Dedifferentiated amniotic fluid mesenchymal stem cell (primary cell): ENCODE data around the gene LRMDA.

Source experiments
- DNase-seq: peaks from one replicate; pipeline ENCODE4 v3.0.0-alpha.2; 2016; ENCODE audit errors: extremely low spot score

Gene LRMDA

GRCh38 chr10:75994357-75995040 lies 563.1 kb downstream of the LRMDA start:
- DNase-seq, result no peak

GRCh38 chr10:75995041-75995430 lies 563.6 kb downstream of the LRMDA start:
- no peak for DNase-seq

- DNase-seq, result no peak
Measured at GRCh38 chr10:75995720-75996119, 564.3 kb downstream of the LRMDA start.

DNA sequence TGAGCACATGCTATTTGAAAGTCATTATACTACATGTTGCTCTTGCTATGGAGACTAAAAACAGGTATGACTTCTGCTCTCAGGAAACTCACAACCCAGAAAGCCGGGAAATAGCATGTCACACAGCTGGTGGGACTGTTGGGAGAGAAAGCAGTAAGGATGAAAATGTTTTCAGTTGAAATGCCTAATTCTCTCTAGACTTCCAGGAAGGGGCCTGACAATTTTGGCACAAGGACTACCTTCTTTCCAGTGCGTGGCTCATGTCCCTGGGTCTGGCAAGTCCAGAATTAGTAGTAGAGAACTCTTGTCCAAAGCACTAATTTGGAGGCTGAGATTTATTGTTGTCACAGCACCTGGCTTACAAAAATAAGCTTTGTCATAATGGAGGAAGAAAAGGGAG lies 567.6 kb downstream of the LRMDA start:
- DNase-seq, result no peak

DNA sequence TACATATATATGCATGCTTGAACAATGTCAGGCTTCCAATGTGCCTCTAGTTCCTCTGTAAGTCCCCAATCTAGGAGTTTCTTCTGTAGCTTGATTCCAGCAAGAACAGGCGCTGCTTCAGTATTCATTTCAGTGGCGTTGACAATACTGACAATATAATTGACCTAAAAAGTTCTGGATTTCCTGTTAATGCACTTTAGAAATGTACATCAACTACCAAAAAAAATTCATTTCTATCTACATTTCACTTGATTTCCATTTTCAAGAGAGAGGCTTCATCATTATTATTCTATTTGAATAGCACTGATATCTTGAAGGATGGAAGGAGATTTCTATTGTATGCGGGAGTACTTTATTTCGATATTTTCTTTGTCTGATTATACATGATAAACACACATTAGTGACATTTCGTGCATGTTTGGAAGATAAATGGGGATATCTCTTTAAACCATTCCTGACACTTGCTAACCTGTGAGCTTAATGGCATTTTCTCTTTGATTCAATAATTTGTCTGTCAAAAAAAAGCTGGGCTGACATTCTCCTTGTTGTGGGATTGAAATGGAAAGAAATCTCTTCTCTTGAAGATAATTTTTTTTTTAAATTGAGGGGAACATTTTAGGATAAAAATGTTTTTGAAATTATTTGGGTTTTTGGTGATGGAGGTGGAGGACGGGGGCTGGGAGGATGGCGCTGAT lies 568.2 kb downstream of the LRMDA start:
- DNase-seq, result no peak

GRCh38 chr10:76000550-76000949 lies 569.1 kb downstream of the LRMDA start:
- no peak for DNase-seq

- DNase-seq, result no peak
Measured at GRCh38 chr10:76001019-76001418, 569.6 kb downstream of the LRMDA start.

DNA sequence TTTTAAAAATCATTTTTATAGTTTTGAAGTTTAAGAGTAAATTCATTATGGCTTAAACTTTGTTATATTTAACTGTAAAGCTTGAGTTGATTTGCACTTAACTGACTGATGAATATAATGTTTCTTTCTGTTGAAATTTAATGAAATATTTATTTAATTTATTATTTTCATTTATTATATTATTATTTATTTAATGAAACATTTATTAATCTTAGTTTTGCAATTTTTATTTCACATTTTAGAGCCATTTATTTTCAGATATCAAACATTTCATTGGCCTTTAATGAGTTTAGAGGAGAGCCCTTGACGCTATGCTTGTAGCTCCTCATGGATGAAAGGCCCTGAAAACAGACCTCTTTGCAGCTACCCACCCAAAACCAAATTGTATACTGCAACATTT lies 570.0 kb downstream of the LRMDA start:
- no peak for DNase-seq

DNA sequence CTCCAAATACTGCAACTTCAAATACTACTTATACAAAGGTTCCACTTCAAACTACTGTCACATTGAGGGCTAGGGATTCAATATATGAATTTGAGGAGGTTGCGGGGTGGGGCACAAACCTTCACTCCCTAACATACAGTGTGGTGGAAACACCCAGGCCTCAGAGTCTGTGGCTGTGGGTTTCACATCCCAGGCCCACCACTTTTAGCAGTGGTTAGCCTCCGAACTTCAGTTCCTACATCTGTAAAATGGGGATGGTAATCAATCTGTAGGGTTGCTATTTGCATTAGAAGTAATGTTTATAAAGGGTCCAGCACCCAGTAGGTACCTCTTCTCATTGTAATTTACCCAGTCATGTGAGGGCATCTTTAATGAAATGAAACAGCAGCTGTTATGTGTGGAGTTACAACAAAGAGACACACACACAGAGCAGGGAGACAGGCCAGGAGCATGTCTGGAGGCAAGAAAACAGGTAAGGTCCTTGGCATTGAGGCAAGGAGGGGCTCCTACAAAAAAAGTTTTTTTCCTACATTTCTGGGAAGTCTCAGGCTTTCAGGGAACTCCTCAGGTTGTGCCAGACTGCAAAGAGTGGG lies 570.9 kb downstream of the LRMDA start:
- no peak for DNase-seq

- no peak for DNase-seq
Measured at GRCh38 chr10:76007667-76008181, 576.3 kb downstream of the LRMDA start.

- DNase-seq, result no peak
Measured at GRCh38 chr10:76009531-76009930, 578.1 kb downstream of the LRMDA start.

DNA sequence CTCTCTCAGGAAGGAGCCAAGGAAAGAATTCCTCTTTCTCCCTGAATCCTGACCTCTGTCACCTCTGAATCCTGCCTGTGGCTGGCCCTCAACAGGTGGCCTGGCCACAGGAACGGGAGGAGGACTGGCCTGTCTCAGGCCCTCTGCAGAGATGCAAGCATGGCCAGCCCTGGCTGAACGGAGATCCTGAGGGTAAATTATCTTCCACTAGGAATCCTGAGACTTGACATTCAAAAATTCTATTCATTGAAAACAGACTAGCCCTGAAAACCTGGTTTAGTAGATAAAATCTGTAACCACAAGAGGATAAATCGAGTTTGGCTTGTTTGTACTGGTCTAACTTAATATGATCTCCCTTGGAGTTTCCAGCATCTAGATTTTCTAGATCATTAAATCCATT lies 579.3 kb downstream of the LRMDA start:
- no peak for DNase-seq

DNA sequence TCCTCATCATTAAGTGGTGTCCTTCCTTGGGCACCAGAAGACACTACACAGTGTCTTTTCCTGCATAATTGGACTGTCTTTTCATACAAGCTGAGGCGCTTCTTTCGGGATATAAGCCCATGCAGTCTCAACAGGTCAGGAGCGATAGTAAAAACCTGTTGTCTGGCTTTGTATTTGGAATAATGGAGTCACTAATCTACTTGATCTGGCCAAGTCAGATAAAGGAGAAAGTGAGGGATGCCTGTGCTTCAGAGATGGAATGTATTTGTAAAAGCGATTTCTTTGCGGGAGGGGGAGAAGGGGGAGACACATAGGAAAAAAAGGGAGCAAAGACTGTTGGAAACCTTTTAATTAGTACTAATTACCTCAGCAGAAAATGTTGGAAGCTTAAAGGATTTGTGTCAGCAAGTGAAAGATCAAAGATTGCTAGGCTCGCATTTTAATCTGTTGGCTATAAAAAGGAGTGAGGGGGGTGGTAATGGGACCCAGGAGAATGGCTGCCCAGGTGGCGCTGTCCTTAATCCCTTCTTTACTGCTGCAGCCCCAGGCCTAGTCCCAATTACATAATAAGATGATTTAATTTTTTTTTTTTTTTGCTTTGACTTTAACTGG lies 581.4 kb downstream of the LRMDA start:
- no peak for DNase-seq

- no peak for DNase-seq
Measured at GRCh38 chr10:76015245-76015644, 583.8 kb downstream of the LRMDA start.

DNA sequence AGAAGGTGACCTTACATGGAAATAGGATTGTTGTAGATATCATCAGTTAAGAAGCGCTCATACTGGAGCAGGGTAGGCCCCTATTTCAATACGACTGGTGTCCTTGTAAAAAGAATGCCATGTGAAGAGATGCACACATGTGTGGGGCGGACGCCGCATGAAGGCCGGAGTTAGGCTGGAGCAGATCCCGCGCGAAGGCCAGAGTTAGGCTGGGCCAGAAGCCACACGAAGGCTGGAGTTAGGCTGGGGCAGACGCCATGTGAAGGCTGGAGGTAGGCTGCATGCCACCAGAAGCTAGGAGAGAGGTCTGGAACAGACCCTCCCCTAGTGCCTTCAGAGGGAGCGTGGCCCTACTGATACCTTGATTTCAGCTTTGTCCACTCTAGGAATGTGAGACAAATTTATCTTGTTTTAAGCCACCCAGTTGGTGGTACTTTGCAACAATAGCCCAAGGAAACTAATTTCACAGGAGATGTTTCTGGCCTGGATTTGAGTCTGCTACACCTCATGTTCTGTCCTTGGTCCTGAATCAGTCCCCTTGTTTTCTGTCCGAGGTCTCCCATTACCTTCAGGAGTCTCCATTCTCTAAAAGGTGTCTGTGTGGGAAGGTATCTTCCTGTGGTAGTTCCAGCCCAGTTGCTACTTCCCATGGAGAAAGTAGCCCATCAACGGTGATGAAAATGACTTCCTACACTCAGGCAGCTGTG lies 585.8 kb downstream of the LRMDA start:
- no peak for DNase-seq

- no peak for DNase-seq
Measured at GRCh38 chr10:76017733-76018433, 586.5 kb downstream of the LRMDA start.

DNA sequence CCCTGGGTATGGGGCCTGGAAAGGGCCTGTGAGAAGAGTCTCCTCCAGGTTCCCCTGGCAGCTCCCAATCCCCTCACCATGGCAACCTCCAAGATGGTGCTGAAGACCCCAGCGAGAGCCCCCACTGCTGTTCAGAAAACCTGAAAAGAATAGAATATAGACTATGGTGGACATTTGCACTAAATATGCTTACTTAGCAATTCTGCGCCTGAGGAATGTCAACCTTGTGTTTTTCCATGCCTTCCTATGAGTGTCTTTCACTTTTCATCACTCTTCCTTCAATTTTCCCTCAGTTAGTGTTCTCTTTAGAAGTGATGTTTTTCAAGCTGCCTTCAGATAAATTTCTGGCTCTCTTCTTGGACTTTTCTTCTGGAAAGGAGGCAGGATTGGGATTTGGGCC lies 589.2 kb downstream of the LRMDA start:
- DNase-seq, result no peak

DNA sequence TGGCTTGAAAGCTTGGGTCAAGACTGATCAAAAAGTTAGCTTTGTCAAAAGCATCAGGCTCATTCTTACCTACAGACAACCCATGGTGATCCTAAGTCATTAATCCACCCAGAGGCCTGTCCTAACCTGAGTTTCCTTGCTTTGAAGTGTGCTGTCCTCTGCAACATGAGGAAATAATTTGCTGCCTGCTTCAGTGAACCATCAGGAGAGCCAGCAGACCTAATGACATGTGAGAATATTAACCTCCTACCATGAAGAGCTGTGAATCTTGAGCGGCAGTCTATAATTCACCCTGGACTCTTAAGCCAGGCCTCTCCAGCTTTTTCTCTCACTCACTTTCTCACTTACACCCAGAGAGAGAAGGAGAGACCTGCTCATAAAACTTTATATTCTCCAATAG lies 590.0 kb downstream of the LRMDA start:
- no peak for DNase-seq

DNA sequence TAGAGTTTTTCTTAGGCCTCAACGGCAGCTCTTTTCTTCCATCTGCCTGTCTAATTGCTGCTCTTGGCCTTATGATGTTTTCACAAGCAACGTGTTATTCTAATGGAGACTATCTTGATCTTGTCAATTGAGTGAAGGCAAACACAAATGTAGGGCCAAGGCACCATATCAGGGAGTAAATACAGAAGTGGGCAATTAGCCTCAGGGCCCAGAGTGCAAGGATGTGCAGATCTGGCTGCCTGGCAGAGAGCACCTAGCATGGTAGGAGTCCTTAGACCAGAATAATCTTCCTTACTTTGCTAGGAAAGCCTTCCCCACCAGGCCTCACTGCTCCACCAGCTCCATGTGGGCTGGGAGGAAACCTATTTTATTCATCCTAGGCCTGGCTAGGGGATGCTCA lies 590.9 kb downstream of the LRMDA start:
- no peak for DNase-seq

DNA sequence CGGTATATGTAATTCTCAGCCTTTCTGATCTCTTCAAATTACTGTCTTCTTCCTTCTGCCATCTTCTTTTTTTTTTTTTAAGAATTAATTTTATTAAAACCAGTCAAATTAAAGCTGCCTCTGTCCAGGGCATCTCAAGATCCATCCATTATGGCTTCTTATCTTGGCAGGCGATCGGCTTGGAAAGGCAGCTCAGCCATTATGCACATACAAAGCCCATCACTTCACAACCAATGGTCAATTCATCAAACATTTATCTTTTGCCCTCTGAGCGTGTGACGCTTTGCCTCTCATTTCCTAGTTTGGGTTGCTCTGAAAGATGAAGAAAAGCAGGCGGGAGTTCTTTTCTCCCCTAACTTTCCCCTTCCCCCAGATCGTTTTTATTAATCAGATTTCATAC lies 591.6 kb downstream of the LRMDA start:
- no peak for DNase-seq

DNA sequence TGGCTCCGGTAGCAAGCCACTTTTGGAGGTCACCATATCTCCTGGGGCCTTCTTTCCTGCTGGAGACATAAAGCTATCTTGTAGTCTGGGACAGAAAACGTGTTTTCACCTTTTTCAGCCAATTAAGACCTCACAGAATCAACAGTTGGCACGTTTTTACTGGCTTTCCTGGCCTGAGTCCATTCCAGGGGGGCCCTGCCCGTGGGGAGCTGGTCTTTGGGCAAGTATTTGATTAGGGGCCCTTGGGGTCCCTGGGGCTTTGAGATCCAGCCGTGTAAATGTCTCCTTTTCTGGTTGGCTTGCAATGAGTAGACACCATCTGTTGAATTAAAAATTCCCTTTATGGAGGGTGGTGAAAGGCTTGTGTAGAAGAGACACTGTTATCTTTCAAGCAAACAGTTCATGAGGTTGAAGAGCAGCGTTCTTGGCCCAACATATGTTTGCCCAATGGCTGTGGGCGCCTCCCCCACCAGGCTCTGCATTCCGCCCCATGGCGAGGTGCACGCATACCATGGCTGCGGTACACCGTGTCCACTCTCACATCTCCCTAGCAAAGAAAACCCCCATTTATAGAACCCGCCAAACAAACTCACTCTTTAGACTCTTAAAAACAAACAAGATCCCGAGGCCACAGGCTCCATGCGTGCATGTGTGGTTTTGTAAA lies 593.2 kb downstream of the LRMDA start:
- DNase-seq, result no peak
